K562 (cell line): ENCODE results near the gene NTM. TPM values are rescaled to one million over a fixed set of nuclear protein-coding genes. Genes with fewer than 3 reads are reported as not detected.

Source experiments
- ATAC-seq: fragments of 200-7000 bp; cut with Tn5 transposase; 3 replicates; pipeline ENCODE4 v1.9.1; 2020; ENCODE audit warnings: moderate library complexity
- BruUV-seq: library from RNA; stranded (reverse); fragments of 400-500 nt; replicated peaks from 2 replicates; lab custom pipeline; 2021; lab: Mats Ljungman, UMichigan
- CTCF ChIA-PET: fragments of 300-600 bp; formaldehyde crosslinking; extraction: SDS; loops from one replicate; lab custom pipeline; 2021; ENCODE audit warnings: low intra/inter-chr PET ratio; lab: Yijun Ruan, JAX
- POLR2A ChIA-PET: fragments of 300-600, 350-650 bp; sonication (Branson Sonifier 250); formaldehyde crosslinking; extraction: SDS; loops from one replicate; lab custom pipeline; 2021; ENCODE audit warnings: antibody characterized with exemption, inconsistent platforms; lab: Yijun Ruan, JAX
- DNase-seq, 4 experiments: peaks; one replicate each; pipeline versions ENCODE4 v3.0.0 to v3.0.0-alpha.2; 2011 to 2018; ENCODE audit warnings: low spot score in 3 of 4, mixed read lengths in 3 of 4; ENCODE audit errors: extremely low read depth in 1 of 4
- FAIRE-seq: peaks from 2 replicates; lab custom pipeline; 2011; peaks lifted over from hg19 to GRCh38; lab: Jason Lieb, UNC
- H2AFZ ChIP-seq: 2 replicates; pipeline ENCODE4 v1.6.0; 2011; ENCODE audit warnings: low read depth, low read length, control low read depth, inconsistent platforms
- H3K27ac ChIP-seq: fragments of 200-600 bp; 3 replicates; pipeline ENCODE4 v1.8.0; 2011; ENCODE audit warnings: low read depth, mild to moderate bottlenecking, control low read depth, inconsistent platforms, low read length, moderate library complexity, mixed read lengths; ENCODE audit errors: extremely low read depth
- H3K27me3 ChIP-seq, 2 experiments: fragments of 300-600 bp in 1 of 2; 2 replicates in 1 of 2; 3 replicates in 1 of 2; pipeline versions ENCODE4 v1.6.0 to v1.8.0; 2011; ENCODE audit warnings: inconsistent platforms in 2 of 2, low read length in 2 of 2, mild to moderate bottlenecking in 1 of 2, mixed read lengths in 1 of 2, moderate library complexity in 1 of 2; ENCODE audit not compliant: control insufficient read depth in 2 of 2, insufficient read depth in 2 of 2
- H3K36me3 ChIP-seq: fragments of 300-600 bp; 3 replicates; pipeline ENCODE4 v1.8.0; 2011; ENCODE audit warnings: mild to moderate bottlenecking, low read length, inconsistent platforms; ENCODE audit not compliant: control insufficient read depth, insufficient read depth
- H3K4me1 ChIP-seq, 2 experiments: fragments of 200-600 bp in 1 of 2; replicated peaks in 1 of 2; 2 replicates in 1 of 2; 3 replicates in 1 of 2; pipeline versions ENCODE4 v1.5.1 to v1.8.0; 2011; ENCODE audit warnings: inconsistent platforms in 2 of 2, low read length in 2 of 2, mild to moderate bottlenecking in 1 of 2, mixed read lengths in 1 of 2, moderate library complexity in 1 of 2; ENCODE audit not compliant: control insufficient read depth in 2 of 2, insufficient read depth in 2 of 2
- H3K4me2 ChIP-seq: 2 replicates; pipeline ENCODE4 v1.6.1; 2011; ENCODE audit warnings: low read length, control low read depth, inconsistent platforms, mixed read lengths; ENCODE audit not compliant: insufficient read depth
- H3K4me3 ChIP-seq: fragments of 200-600 bp; sonication (generic), shearing (Covaris generic); 2 replicates; pipeline ENCODE4 v1.5.1; 2016; ENCODE audit warnings: control low read depth, inconsistent platforms
- H3K79me2 ChIP-seq: fragments of 200-600 bp; 3 replicates; pipeline ENCODE4 v1.8.0; 2011; ENCODE audit warnings: low read length, inconsistent platforms; ENCODE audit not compliant: control insufficient read depth, insufficient read depth
- H3K9ac ChIP-seq, 2 experiments: 2 replicates each; pipeline versions ENCODE4 v1.6.0 to v1.6.1; 2011; ENCODE audit warnings: low read depth in 2 of 2, low read length in 2 of 2, control low read depth in 1 of 2, inconsistent platforms in 1 of 2, mild to moderate bottlenecking in 1 of 2, mixed read lengths in 1 of 2; ENCODE audit not compliant: insufficient read depth in 1 of 2
- H3K9me1 ChIP-seq: one replicate; pipeline ENCODE4 v1.6.0; 2011; ENCODE audit warnings: inconsistent platforms, mild to moderate bottlenecking, low read length, moderate library complexity; ENCODE audit not compliant: control insufficient read depth, insufficient read depth
- H3K9me3 ChIP-seq: replicated peaks from 2 replicates; pipeline ENCODE4 v1.5.1; 2011; ENCODE audit warnings: low read depth, low read length, inconsistent platforms; ENCODE audit not compliant: control insufficient read depth, insufficient read depth
- H4K20me1 ChIP-seq: replicated peaks from 2 replicates; pipeline ENCODE4 v1.6.1; 2011; ENCODE audit warnings: low read length, inconsistent platforms, mixed read lengths; ENCODE audit not compliant: control insufficient read depth, insufficient read depth
- HSF4 ChIP-seq: fragments of 250-450 bp; sonication (Bioruptor Pico); IDR thresholded peaks from 2 replicates; pipeline ENCODE4 v2.1.2; 2022; ENCODE audit warnings: mild to moderate bottlenecking, moderate library complexity, borderline replicate concordance
- MAFF ChIP-seq: IDR thresholded peaks from 2 replicates; pipeline ENCODE4 v1.6.1; 2012; ENCODE audit warnings: low read length, improper control_type of control experiment
- NONO ChIP-seq, 2 experiments: fragments of 200-400 bp in 1 of 2; fragments of 450-650 bp in 1 of 2; formaldehyde crosslinking in 1 of 2; IDR thresholded peaks; 2 replicates each; pipeline ENCODE4 v1.6.1; 2017; ENCODE audit warnings: low read depth in 2 of 2, mild to moderate bottlenecking in 2 of 2, moderate library complexity in 2 of 2, low read length in 1 of 2
- RCOR1 ChIP-seq, 2 experiments: IDR thresholded peaks; 2 replicates each; pipeline ENCODE4 v1.6.1; 2012; ENCODE audit warnings: low read depth in 2 of 2, low read length in 2 of 2, borderline replicate concordance in 1 of 2, improper control_type of control experiment in 1 of 2
- ZNF232 ChIP-seq: sonication (generic); formaldehyde crosslinking; IDR thresholded peaks from 2 replicates; pipeline ENCODE4 v1.8.0; 2022; ENCODE audit warnings: mild to moderate bottlenecking, missing genetic modification reagents
- ZNF316 ChIP-seq: fragments of 450-650 bp; IDR thresholded peaks from 2 replicates; pipeline ENCODE4 v1.6.1; 2016
- ZNF695 ChIP-seq: fragments of 450-650 bp; formaldehyde crosslinking; IDR thresholded peaks from 2 replicates; pipeline ENCODE4 v1.4.0; 2020; ENCODE audit warnings: mild to moderate bottlenecking, moderate library complexity
- WGBS: fragments of 100-300 bp; shearing (Covaris generic); methylation state at CpG from one replicate; pipeline ENCODE4 v1.1.6; 2016; ENCODE audit warnings: low coverage, mixed read lengths; ENCODE audit not compliant: insufficient coverage; ENCODE audit errors: missing lambda C conversion rate; 5-methylcytosine and 5-hydroxymethylcytosine counted together
- in situ Hi-C: fragments of 300-500 bp; cut with MboI; formaldehyde crosslinking; loops from 4 replicates; pipeline ENCODE4 v1.15.0; 2018; ENCODE audit warnings: inconsistent platforms, mixed read lengths
- intact Hi-C: fragments of 100-400 bp; cut with micrococcal nuclease; formaldehyde crosslinking; loops from 2 replicates; pipeline ENCODE4 v1.14.2; 2022
- polyA plus RNA-seq, 8 experiments: library from polyadenylated mRNA; depleted of rRNA in 4 of 8; stranded (reverse) in 5 of 8; unstranded in 3 of 8; fragments of >200 nt; fragmentation: Nextera tagmentation in 2 of 8; fragmentation: Illumina TruSeq in 1 of 8; extraction: Ambion mirVana in 2 of 8; extraction: Trizol in 1 of 8; gene quantifications; 2 replicates each; pipeline versions ENCODE4 v1.2.1 to v1.2.3, GENCODE V29; 2011 to 2014; ENCODE audit warnings: inconsistent platforms in 1 of 8, missing spikeins in 1 of 8
- total RNA-seq, 7 experiments: library from RNA; depleted of rRNA in 6 of 7; stranded (reverse); fragments of >200 nt in 6 of 7; fragmentation: Illumina TruSeq in 2 of 7; extraction: Trizol in 2 of 7; gene quantifications; 2 replicates each; pipeline versions ENCODE4 v1.2.1 to v1.2.3, GENCODE V29; 2011 to 2021; ENCODE audit warnings: low replicate concordance in 1 of 7
- TF ChIP-seq, protein P1 (sequence below): fragments of 450-650 bp; IDR thresholded peaks from 2 replicates; pipeline ENCODE4 v1.6.1; 2016

NTM gene
- total and polyA plus RNA-seq, 9 of the 15 experiments (the other 6 are each of a cell fraction or from before 2014, with no cell fraction given): not detected

DNA sequence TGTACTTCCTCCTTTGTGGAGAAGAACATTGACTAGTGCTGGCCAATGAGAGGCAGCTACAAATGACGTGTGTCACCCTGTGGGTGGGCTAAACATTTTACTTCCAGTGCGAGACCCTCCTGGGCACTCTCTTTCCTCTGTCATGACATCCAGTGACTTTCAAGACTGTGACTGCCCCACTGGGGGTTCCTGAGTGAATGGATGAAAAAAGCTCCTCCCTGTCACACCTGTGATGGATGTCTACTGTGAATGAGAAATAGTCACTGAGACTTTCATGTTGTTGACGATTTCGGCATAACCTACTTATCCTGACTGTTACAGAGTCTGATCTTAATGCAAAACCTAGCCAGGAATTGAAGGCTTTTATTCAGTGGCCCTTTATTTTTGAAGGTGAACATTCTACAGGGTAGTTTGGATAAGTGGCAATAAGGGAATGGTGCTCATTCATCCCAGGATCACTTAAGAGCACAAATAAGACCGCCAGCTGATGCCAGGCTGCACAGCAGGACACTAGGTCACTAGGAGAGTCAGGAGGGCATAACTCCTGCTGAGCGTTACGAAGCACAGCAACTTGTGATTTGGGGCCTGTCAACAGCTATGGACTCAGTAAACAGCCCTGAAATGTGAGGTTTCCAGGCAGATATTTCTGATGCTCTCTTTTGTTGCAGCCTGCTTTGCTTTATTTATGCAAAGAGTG lies 636.6 kb downstream of the NTM start (continued):
- TF ChIP-seq ZNF695: no peak

DNA sequence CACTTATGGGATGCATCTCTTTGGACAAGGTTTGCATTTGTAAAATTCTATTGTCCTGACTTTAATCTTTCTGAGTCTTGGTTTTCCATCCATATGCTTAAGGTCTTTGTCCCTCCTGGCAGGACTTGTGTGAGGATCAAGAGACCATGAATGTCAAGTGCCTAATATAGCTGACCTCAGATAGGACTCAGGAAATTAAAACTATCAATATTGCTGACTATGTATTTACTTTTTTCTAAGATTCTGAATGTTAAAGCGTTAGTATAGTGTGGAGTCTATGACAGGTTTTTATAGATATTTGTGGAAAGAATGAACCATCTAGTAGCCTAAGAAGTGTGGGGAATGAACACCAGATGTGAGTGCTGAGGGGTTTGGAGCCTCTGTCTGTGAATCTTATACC lies 637.8 kb downstream of the NTM start:
- H3K9me3 ChIP-seq: no peaks in the 10 kb centered on the region
- no peaks in the 10 kb centered on the region for H3K79me2 ChIP-seq
- WGBS: 0% methylated on average over 1 of the region's 1 CpG
- H3K9me1 ChIP-seq: no peaks in the 10 kb centered on the region
- H2AFZ ChIP-seq: no peak overlapping the region
- no peak overlapping the region for H3K27ac ChIP-seq
- ChIA-PET POLR2A (no interaction called here), CTCF (no interaction called here)
- in situ Hi-C loops: no loop called here
- no peak for FAIRE-seq
- H3K4me3 ChIP-seq: no peak overlapping the region
- ATAC-seq: no peak
- H3K4me2 ChIP-seq: no peak overlapping the region
- H3K9ac ChIP-seq: no peak overlapping the region
- H3K4me1 ChIP-seq: no peaks in the 10 kb centered on the region
- no peaks in the 10 kb centered on the region for H3K36me3 ChIP-seq
- H4K20me1 ChIP-seq: no peaks in the 10 kb centered on the region
- intact Hi-C loops: no loop called here
- TF ChIP-seq MAFF: peak; percentile 33; the same call in 1 of the 2 replicates
- no peak for TF ChIP-seq RCOR1 (IDR thresholded peaks at IDR 0.05; ENCODE audit: borderline replicate concordance in 1 of 2, low read depth in 2 of 2, low read length in 2 of 2)
- TF ChIP-seq ZNF316: peak; percentile 43
- no TSS peak for BruUV-seq
- no peak for DNase-seq
- no peaks in the 10 kb centered on the region for H3K27me3 ChIP-seq

- 0% methylated on average over 4 of the region's 4 CpGs for WGBS
- no peaks in the 10 kb centered on the region for H3K9me1 ChIP-seq
- H2AFZ ChIP-seq: no peak overlapping the region
- H3K9ac ChIP-seq: no peak overlapping the region
- H4K20me1 ChIP-seq: no peaks in the 10 kb centered on the region
- no peak for ATAC-seq
- no peak for DNase-seq
- in situ Hi-C loops: no loop called here
- ChIA-PET CTCF (no interaction called here), POLR2A (no interaction called here)
- H3K27ac ChIP-seq: no peak overlapping the region
- BruUV-seq: no TSS peak
- H3K36me3 ChIP-seq: no peaks in the 10 kb centered on the region
- TF ChIP-seq ZNF232 (no peak), HSF4 (CRISPR knock-in tag) (no peak), NONO (IDR thresholded peaks at IDR 0.05; ENCODE audit: low read depth in 2 of 2, low read length in 1 of 2) (no peak)
- TF ChIP-seq, protein P1, sequence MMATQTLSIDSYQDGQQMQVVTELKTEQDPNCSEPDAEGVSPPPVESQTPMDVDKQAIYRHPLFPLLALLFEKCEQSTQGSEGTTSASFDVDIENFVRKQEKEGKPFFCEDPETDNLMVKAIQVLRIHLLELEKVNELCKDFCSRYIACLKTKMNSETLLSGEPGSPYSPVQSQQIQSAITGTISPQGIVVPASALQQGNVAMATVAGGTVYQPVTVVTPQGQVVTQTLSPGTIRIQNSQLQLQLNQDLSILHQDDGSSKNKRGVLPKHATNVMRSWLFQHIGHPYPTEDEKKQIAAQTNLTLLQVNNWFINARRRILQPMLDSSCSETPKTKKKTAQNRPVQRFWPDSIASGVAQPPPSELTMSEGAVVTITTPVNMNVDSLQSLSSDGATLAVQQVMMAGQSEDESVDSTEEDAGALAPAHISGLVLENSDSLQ: no peak
- FAIRE-seq: no peak
- intact Hi-C loops: no loop called here
- H3K9me3 ChIP-seq: no peaks in the 10 kb centered on the region
- no peak overlapping the region for H3K4me2 ChIP-seq
- no peaks in the 10 kb centered on the region for H3K79me2 ChIP-seq
- H3K4me3 ChIP-seq: no peak overlapping the region
- H3K27me3 ChIP-seq: no peaks in the 10 kb centered on the region
- no peaks in the 10 kb centered on the region for H3K4me1 ChIP-seq
Observed at GRCh38 chr11:132008872-132009271, 638.5 kb downstream of the NTM start.
